SK-N-SH treated with all-trans-retinoic acid at 6 μM for 48 hours (cell line): ENCODE measurements around the gene EEFSEC.

ENCODE experiments used
- ARNTL ChIP-seq: fragments of 450-650 bp; formaldehyde crosslinking; IDR thresholded peaks from 2 replicates; pipeline ENCODE4 v1.5.0; 2020; ENCODE audit warnings: low read depth, mild to moderate bottlenecking, moderate library complexity, borderline replicate concordance
- CSDC2 ChIP-seq: fragments of 250-450 bp; sonication (Bioruptor Pico); IDR thresholded peaks from 2 replicates; pipeline ENCODE4 v1.5.0; 2020; ENCODE audit warnings: mild to moderate bottlenecking, moderate library complexity
- PPARA ChIP-seq: fragments of 250-450 bp; sonication (Bioruptor Pico); IDR thresholded peaks from 2 replicates; pipeline ENCODE4 v1.5.0; 2020; ENCODE audit warnings: mild to moderate bottlenecking, borderline replicate concordance
- RARB ChIP-seq: fragments of 250-450 bp; sonication (Bioruptor Pico); IDR thresholded peaks from 2 replicates; pipeline ENCODE4 v1.8.0; 2021; ENCODE audit warnings: mild to moderate bottlenecking, moderate library complexity
- TSHZ2 ChIP-seq: fragments of 250-450 bp; sonication (Bioruptor Pico); IDR thresholded peaks from 2 replicates; pipeline ENCODE4 v1.5.0; 2020; ENCODE audit warnings: mild to moderate bottlenecking, moderate library complexity
- ZFP3 ChIP-seq: fragments of 250-450 bp; sonication (Bioruptor Pico); IDR thresholded peaks from 2 replicates; pipeline ENCODE4 v1.5.0; 2020; ENCODE audit warnings: mild to moderate bottlenecking, moderate library complexity
- ZFP30 ChIP-seq: fragments of 450-650 bp; formaldehyde crosslinking; IDR thresholded peaks from 2 replicates; pipeline ENCODE4 v1.5.0; 2022; ENCODE audit warnings: mild to moderate bottlenecking, moderate library complexity
- ZNF565 ChIP-seq: fragments of 450-650 bp; formaldehyde crosslinking; conservative IDR thresholded peaks from 2 replicates; pipeline ENCODE4 v1.5.0; 2020; ENCODE audit warnings: low read depth, mild to moderate bottlenecking, moderate library complexity

- TF ChIP-seq ZFP3 (no peak), ZNF565 (CRISPR knock-in tag) (no peak), TSHZ2 (CRISPR knock-in tag) (no peak), PPARA (no peak), CSDC2 (CRISPR knock-in tag) (no peak), RARB (no peak), ZFP30 (CRISPR knock-in tag) (no peak), ARNTL (CRISPR knock-in tag) (no peak)
Observed at GRCh38 chr3:128311441-128311844, 158.2 kb downstream of the EEFSEC start.
